Ovary (tissue), 9 donors: Measurements from ENCODE around the gene DYNAP. TPM values are rescaled to one million over a fixed set of nuclear protein-coding genes. Genes with fewer than 3 reads are reported as not detected.

Experiments used
- DNase-seq, 5 donors: peaks; one replicate each; pipeline ENCODE4 v3.0.0-alpha.2; 2019 to 2020
- H3K27ac ChIP-seq, 2 donors: fragments of 200-600 bp; one replicate each; pipeline versions ENCODE4 v1.5.1 to v1.8.0; 2019 to 2022
- H3K27me3 ChIP-seq: fragments of 200-600 bp; one replicate; pipeline ENCODE4 v1.8.0; 2022
- H3K36me3 ChIP-seq: fragments of 200-600 bp; sonication (generic); one replicate; pipeline ENCODE4 v1.5.1; 2019
- H3K4me1 ChIP-seq: one replicate; pipeline ENCODE4 v1.8.1; 2013; ENCODE audit warnings: mild to moderate bottlenecking, moderate library complexity; ENCODE audit not compliant: insufficient read depth
- H3K4me3 ChIP-seq: fragments of 200-600 bp; sonication (generic); one replicate; pipeline ENCODE4 v1.5.1; 2017
- H3K9me3 ChIP-seq, 2 donors: fragments of 200-600 bp in 1 of 2; sonication (generic) in 1 of 2; one replicate each; pipeline versions ENCODE4 v1.5.1 to v1.8.1; 2013 to 2019; ENCODE audit warnings: mild to moderate bottlenecking in 1 of 2, moderate library complexity in 1 of 2
- EP300 ChIP-seq: sonication (generic); formaldehyde crosslinking; IDR thresholded peaks from one replicate; pipeline ENCODE4 v1.6.1; 2017; ENCODE audit warnings: antibody characterized with exemption
- POLR2A ChIP-seq: fragments of 450-650 bp; IDR thresholded peaks from one replicate; pipeline ENCODE4 v1.6.1; 2017; ENCODE audit warnings: antibody characterized with exemption, mild to moderate bottlenecking, moderate library complexity
- WGBS, 3 donors: extraction: QIAGEN DNeasy Blood & Tissue Kit in 1 of 3; methylation state at CpG; one replicate each; pipeline versions ENCODE4 v1.1.5 to v1.1.7; 2013 to 2017; 5-methylcytosine and 5-hydroxymethylcytosine counted together
- intact Hi-C, 4 donors: fragments of 100-400 bp; cut with DNase I; formaldehyde crosslinking; loops; one replicate each; pipeline versions ENCODE4 v1.11.0 to v1.15.1; 2022 to 2023
- polyA plus RNA-seq, 2 donors: library from polyadenylated mRNA; stranded (reverse); fragments of 200-250 nt in 1 of 2; fragments of 350-450 nt in 1 of 2; fragmentation: Illumina TruSeq in 1 of 2; extraction: RNeasy Lipid Tissue Mini Kit (QIAGEN cat#74804) in 1 of 2; gene quantifications; one replicate each; pipeline ENCODE4 v1.2.3, GENCODE V29; 2013 to 2014
- total RNA-seq, 7 donors: library from RNA; depleted of rRNA in 2 of 7; stranded (reverse); fragments of >200 nt in 2 of 7; fragmentation: NEBNext Ultra II Directional in 3 of 7; extraction: Animal tissue kit (Norgen Biotek cat#: 25700) in 3 of 7; gene quantifications; one replicate each; pipeline versions ENCODE4 v1.1.0 to v1.2.4, GENCODE V29; 2016 to 2023
- TF ChIP-seq, protein P1 (sequence below), 3 donors: fragments of 450-650 bp in 2 of 3; fragments of 200-600 bp in 1 of 3; IDR thresholded peaks; one replicate each; pipeline versions ENCODE4 v1.5.1 to v1.8.0; 2016 to 2022; ENCODE audit warnings: antibody characterized with exemption in 3 of 3, mild to moderate bottlenecking in 1 of 3
- donor health status: DM: no; HTN: no; CAD: no; lungs with moderate emphysema.
- donor health status: DM: no; HTN: no; CAD: no.
- donor health status: Bipolar disorder and iron deficiency.
- donor health status: DM: yes; HTN: yes; CAD: no.
- donor health status: DM: no; HTN: no; CAD: no.
- donor health status: DM: yes; HTN: yes; CAD: no.

The DYNAP gene
- total and polyA plus RNA-seq, 9 donors: not detected

DNA sequence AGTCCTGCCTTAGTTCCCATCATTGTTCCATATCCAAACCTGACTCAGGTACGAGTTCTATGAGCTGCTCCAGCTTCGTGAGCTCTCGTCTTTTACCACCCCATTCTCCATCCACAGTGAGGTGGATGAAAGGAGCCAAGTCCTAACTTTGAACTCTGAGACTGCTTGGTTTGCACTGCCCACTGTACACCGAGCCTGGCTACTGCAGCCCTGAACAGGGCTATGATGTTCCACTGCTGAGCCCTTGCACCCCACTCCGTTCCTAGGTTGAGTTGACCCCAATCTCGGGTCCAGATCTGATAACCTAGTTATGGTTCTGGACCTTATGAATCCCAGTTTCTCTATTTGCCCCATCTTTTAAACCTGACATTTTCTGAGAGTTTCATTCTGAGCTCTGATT lies 5.3 kb upstream of the DYNAP start:
- 70 to 88% (median 70%) methylated on average over 6 of the region's 6 CpGs for WGBS, 3 donors
- intact Hi-C loops: no loop called here

DNA sequence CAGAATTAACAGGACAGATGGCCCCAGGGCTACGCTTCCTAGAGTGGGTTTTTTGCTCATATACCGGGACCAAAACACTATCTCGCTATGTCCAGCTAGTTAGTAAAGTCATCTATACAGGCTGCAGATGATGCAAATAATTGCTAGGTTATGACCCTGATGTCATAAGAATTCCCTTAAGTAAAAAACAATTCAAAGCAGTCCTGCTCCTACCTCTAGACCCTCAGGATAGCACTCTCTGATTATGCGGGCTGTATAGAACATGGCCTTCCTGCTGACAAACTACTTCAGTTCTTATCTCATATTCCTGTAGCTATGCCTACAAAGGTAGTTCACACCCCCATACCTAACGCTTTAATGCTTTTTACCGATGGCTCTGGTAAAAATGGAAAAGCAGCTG lies 13.2 kb downstream of the DYNAP start:
- intact Hi-C loops: no loop called here
- WGBS, 3 donors: 86 to 88% (median 88%) methylated on average over 6 of the region's 6 CpGs
- DNase-seq: no peak
- no peaks in the 10 kb centered on the region for H3K27me3 ChIP-seq
- H3K4me3 ChIP-seq: no peak overlapping the region
- H3K36me3 ChIP-seq: no peaks in the 10 kb centered on the region
- H3K9me3 ChIP-seq: no peaks in the 10 kb centered on the region
- H3K4me1 ChIP-seq: no peaks in the 10 kb centered on the region
- no peak overlapping the region for H3K27ac ChIP-seq
- TF ChIP-seq EP300: no peak
- TF ChIP-seq, protein P1, sequence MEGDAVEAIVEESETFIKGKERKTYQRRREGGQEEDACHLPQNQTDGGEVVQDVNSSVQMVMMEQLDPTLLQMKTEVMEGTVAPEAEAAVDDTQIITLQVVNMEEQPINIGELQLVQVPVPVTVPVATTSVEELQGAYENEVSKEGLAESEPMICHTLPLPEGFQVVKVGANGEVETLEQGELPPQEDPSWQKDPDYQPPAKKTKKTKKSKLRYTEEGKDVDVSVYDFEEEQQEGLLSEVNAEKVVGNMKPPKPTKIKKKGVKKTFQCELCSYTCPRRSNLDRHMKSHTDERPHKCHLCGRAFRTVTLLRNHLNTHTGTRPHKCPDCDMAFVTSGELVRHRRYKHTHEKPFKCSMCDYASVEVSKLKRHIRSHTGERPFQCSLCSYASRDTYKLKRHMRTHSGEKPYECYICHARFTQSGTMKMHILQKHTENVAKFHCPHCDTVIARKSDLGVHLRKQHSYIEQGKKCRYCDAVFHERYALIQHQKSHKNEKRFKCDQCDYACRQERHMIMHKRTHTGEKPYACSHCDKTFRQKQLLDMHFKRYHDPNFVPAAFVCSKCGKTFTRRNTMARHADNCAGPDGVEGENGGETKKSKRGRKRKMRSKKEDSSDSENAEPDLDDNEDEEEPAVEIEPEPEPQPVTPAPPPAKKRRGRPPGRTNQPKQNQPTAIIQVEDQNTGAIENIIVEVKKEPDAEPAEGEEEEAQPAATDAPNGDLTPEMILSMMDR (IDR thresholded peaks at IDR 0.05): no peak
- TF ChIP-seq POLR2A: no peak

More for the DNA sequence above, 5.3 kb upstream of the DYNAP start:
- no peak overlapping the region for H3K27ac ChIP-seq
- TF ChIP-seq EP300: no peak
- no peak for TF ChIP-seq POLR2A
- TF ChIP-seq, protein P1 (IDR thresholded peaks at IDR 0.05): no peak
- no peaks in the 10 kb centered on the region for H3K36me3 ChIP-seq
- DNase-seq: no peak
- no peaks in the 10 kb centered on the region for H3K27me3 ChIP-seq
- no peaks in the 10 kb centered on the region for H3K4me1 ChIP-seq
- no peaks in the 10 kb centered on the region for H3K9me3 ChIP-seq
- H3K4me3 ChIP-seq: no peak overlapping the region

DNA sequence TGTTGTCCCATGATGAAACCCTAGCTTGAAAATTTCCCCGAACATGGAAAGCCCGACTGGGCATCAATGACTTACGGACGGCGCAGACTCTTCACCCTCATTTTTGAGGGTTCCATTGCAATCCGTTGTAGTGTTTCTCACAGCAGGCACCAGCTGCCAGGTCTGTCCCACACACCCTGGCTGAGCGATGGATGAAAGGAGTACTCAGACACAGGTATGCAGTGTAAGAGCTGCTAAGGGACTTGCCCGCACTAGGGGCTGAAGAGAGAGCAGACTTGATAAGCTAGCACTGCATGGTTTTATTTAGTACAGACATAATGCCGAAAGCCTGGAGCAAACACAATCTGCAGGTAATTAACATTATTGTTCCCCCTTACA lies 15.8 kb downstream of the DYNAP start:
- no peaks in the 10 kb centered on the region for H3K27me3 ChIP-seq
- H3K4me1 ChIP-seq: no peaks in the 10 kb centered on the region
- 93 to 97% (median 93%) methylated on average over 9 of the region's 9 CpGs for WGBS, 3 donors

DNA sequence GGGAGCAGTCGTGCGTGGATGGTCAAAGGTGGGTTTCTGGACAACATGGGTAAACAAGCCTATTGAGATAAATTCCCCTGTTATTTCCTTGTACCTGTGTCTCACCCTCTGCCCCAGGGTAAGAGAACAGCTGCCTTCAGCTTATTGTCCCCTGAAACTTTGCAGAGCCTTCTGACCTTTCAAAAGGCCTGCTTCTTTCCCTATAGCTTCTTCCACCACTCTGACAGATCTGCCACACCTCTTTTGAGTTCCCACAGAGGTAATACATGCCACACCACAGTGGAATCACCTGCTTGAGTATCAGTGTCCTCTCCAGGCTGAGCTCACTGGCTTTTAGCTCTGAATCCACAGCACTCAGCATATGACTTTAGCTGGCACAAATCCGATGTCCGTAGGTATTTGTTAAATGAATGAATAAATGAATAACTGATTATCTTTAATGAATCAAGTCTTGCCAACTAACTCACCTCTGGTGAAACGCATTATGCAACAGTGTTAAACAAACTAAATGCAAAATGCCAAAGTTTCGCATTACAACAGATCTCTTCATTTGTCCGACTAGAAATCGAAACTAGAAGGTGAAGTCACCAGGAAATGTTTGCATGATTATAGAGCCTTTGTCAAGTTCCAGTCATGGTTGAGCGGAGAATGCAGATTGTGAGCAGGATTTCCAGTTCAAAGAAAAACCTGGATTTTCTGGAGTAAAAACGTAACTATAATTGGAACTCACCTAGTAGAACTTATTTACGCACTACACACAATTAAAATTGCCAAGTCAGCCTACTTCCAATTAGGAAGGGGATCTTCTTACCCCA lies 16.4 kb downstream of the DYNAP start:
- no peak for DNase-seq
- H3K27me3 ChIP-seq: no peaks in the 10 kb centered on the region
- 81 to 86% (median 84%) methylated on average over 11 of the region's 11 CpGs for WGBS, 3 donors
- H3K9me3 ChIP-seq: no peaks in the 10 kb centered on the region
- no peaks in the 10 kb centered on the region for H3K4me1 ChIP-seq
- H3K4me3 ChIP-seq: no peak overlapping the region
- intact Hi-C loops: no loop called here
- no peak for TF ChIP-seq EP300
- TF ChIP-seq, protein P1 (IDR thresholded peaks at IDR 0.05): no peak
- TF ChIP-seq POLR2A: no peak
- no peak overlapping the region for H3K27ac ChIP-seq
- H3K36me3 ChIP-seq: no peaks in the 10 kb centered on the region

More for the DNA sequence above, 15.8 kb downstream of the DYNAP start:
- Histone ChIP-seq H3K4me3 (no peak overlapping the region), H3K36me3 (no peaks in the 10 kb centered on the region), H3K27ac (no peak overlapping the region), H3K9me3 (no peaks in the 10 kb centered on the region)
- intact Hi-C loops: no loop called here
- DNase-seq: no peak
- TF ChIP-seq, protein P1 (IDR thresholded peaks at IDR 0.05): no peak
- no peak for TF ChIP-seq POLR2A
